Measurements from ENCODE around the gene TANK.
"Not testable (repeated sequence)": the region's sequence is repeated elsewhere in the genome, so short reads cannot be mapped to it uniquely, and the experiment has no call there.

The TANK gene

GRCh38 chr2:161166538-161167409 is 6.5 kb downstream of the TANK start:
- peak; percentile 32 for DNase-seq (ENCODE audit: low read depth, low spot score)

GRCh38 chr2:161169335-161169734 is 9.1 kb downstream of the TANK start:
- no peak for DNase-seq (ENCODE audit: low read depth, low spot score)

GRCh38 chr2:161170377-161170776 is 10.1 kb downstream of the TANK start:
- no peak for DNase-seq (ENCODE audit: low read depth, low spot score)

- no peak for DNase-seq (ENCODE audit: low read depth, low spot score)
Measured at GRCh38 chr2:161170958-161171932, 11.0 kb downstream of the TANK start.

- DNase-seq (ENCODE audit: low read depth, low spot score) = no peak
Measured at GRCh38 chr2:161172901-161173540, 12.8 kb downstream of the TANK start.

GRCh38 chr2:161173541-161174194 is 13.4 kb downstream of the TANK start:
- no peak for DNase-seq (ENCODE audit: low read depth, low spot score)

GRCh38 chr2:161177969-161178368 is 17.7 kb downstream of the TANK start:
- DNase-seq (ENCODE audit: low read depth, low spot score) = no peak

- DNase-seq (ENCODE audit: low read depth, low spot score) = no peak
Measured at GRCh38 chr2:161178756-161179155, 18.5 kb downstream of the TANK start.

GRCh38 chr2:161190050-161190449 is 29.8 kb downstream of the TANK start:
- no peak for DNase-seq (ENCODE audit: low read depth, low spot score)

- not testable (repeated sequence) for DNase-seq (ENCODE audit: low read depth, low spot score)
Measured at GRCh38 chr2:161195602-161196001, 35.4 kb downstream of the TANK start.

GRCh38 chr2:161199912-161200701 is 39.9 kb downstream of the TANK start:
- DNase-seq (ENCODE audit: low read depth, low spot score) = no peak

- no peak for DNase-seq (ENCODE audit: low read depth, low spot score)
Measured at GRCh38 chr2:161204846-161205245, 44.6 kb downstream of the TANK start.

GRCh38 chr2:161206471-161207032 is 46.3 kb downstream of the TANK start:
- DNase-seq (ENCODE audit: low read depth, low spot score) = no peak

GRCh38 chr2:161207941-161208340 is 47.7 kb downstream of the TANK start:
- no peak for DNase-seq (ENCODE audit: low read depth, low spot score)

GRCh38 chr2:161208527-161209139 is 48.4 kb downstream of the TANK start:
- DNase-seq (ENCODE audit: low read depth, low spot score) = no peak

GRCh38 chr2:161209902-161210301 is 49.7 kb downstream of the TANK start:
- no peak for DNase-seq (ENCODE audit: low read depth, low spot score)

- no peak for DNase-seq (ENCODE audit: low read depth, low spot score)
Measured at GRCh38 chr2:161217597-161218185, 57.5 kb downstream of the TANK start.

- DNase-seq (ENCODE audit: low read depth, low spot score) = no peak
Measured at GRCh38 chr2:161219211-161219610, 59.0 kb downstream of the TANK start.

- DNase-seq (ENCODE audit: low read depth, low spot score) = no peak
Measured at GRCh38 chr2:161223139-161223732, 63.0 kb downstream of the TANK start.

Measured in activated naive CD8-positive, alpha-beta T cell treated with anti-CD3 and anti-CD28 coated beads, Interleukin-2, amount 50 U/mL, for 16 hours (primary cell).